DMS79 treated with DMSO at 0.1 percent for 48 hours (cell line): ENCODE measurements around the gene SLAMF9.

Source experiments
- DNase-seq: peaks from one replicate; lab custom pipeline; 2025; lab: John Stamatoyannopoulos, UW

Gene SLAMF9

DNA sequence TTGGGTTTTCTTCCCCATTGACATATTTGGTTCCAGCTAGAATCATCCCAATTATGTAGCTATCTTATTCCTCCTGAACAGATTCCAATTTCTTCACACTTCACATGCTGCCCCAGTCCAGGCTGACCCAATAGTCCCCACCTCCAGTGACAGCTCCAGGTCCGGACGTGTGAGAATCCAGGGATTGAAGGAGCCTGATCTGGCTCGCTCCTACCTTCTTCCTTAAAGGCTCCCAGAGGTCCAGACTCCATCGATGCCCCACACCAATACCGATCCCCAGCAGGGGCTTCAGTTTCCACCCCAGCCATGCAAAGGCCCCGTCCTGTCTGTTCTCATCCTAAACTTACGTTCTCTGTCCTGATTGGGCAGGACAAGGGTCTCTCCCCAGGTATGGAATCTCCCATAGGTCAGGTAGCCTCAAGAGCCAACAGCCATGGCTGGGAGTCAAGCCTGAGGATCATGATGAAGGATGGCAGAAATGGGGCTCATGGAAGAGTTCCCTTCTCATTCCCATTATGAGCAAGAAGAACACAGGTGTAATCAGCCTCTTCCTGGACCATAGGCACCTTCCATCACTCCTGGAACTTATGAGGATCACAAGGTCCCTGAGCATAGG lies 20.4 kb upstream of the SLAMF9 start:
- no peak for DNase-seq

DNA sequence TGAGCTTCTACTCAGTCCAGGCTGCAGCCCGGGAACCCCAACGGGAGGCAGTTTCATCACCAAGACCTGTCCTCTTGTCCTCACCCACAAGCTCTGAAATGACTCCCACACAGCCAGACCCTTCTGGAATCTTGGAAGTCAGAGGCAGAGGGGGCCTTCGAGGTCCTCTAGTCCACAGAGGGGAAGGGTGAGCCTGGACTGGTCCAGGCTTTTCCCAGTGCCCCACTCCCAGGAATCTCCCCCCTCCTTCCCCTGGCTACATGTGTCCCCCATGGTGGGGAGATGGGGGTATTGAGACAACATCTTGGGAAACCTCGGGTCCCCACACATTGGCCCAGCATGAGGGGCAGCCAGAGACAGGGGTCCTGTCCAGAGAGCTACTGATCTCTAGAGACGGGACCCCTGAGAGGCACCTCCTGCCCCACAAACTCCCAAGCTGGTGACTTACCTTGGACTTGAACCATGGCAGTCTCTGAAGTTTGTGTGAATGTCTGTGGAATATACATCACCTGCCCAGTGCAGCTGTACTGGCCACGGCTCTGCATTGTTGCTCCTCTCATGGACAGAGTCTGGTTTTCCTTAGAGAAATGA lies 19.4 kb upstream of the SLAMF9 start:
- DNase-seq, result no peak

DNA sequence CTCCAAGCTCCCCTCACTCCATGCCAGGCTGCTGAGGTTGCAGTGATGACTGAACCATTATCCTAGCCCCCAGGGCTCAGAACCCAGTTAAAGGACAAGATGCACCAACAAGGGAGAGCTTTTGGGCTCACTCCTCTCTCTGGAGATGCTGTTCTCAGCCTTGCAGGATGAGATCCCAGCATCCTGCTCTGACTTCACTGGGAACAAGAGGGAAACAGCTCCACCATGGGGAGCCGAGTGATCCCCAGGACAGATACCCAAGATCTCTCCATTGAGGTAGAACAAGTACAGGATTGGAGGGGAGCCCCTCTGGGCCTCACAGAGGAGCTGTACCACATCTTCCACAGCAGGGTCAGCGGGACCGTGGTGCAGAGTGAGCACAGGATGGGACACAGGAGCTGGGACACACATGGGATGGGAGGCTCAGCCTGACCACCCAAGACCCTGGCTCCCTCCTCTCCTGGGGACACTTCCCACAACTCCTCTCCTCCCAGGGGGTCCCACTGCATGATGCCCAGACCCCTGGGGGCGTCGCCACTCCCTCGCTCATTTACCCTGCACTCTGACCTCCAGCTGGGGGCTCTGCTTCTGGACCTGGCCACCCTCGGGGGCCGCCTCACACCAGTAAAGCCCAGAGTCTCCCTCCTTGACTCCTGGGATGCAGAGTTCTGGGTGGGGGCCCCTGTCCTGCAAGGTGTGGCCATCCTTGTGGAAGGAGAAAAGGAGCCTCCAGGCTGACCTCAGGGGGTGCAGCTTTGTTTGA lies 18.6 kb upstream of the SLAMF9 start:
- no peak for DNase-seq

DNA sequence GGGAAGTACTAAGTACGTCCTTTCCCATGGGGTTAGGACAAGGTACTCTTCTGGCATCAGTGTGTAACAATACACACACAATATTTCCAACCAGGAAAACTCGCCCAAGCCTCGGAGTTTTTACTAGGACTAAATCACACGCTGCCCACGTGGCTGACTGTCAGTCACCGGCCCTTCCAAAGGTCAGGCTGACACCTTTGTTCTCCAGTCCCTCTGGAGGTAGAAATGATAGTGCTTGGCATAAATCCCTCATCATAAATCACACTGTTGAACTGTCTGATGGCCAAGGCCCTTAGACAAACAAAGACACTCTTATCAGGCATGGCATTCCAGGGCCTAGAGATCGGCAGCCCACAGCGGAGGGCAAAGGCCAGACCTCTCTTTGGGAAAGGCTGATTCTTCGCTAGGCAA lies 16.9 kb upstream of the SLAMF9 start:
- DNase-seq, result no peak

DNA sequence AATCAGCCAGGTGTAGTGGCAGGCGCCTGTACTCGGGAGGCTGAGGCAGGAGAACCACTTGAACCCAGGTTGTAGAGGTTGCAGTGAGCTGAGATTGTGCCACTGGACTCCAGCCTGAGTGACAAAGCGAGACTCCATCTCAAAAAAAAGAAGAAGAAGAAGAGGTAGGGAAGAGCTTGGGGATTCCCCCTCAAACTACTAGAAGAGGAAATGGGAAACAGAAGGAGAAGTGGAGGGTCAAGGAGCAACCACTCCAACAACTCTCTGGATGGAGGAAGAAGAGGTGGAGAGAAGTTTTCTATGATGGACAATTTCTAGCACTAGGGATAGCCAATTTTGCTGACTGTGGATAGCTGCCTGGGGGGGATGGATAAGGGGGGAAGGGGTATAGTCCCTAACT lies 14.9 kb upstream of the SLAMF9 start:
- no peak for DNase-seq

DNA sequence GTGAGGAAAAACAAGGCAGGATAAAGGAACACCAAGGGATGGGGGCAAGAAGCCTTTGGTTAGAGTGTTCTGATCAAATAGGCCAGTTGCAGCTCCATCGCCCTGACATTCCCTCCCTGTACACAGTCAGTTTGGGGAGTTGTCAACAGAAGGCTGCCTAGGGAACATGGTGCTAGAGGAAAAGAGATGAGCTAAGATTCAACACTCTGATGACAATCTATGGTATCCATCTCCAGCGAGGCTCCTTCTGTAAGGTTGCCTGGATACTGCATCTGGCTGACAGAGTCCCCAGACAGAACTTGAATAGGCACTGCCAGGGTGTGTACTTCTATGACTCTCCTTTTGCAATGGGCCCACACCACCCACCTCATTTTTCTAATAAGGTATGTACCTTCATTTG lies 11.2 kb upstream of the SLAMF9 start:
- DNase-seq, result peak; percentile 55

DNA sequence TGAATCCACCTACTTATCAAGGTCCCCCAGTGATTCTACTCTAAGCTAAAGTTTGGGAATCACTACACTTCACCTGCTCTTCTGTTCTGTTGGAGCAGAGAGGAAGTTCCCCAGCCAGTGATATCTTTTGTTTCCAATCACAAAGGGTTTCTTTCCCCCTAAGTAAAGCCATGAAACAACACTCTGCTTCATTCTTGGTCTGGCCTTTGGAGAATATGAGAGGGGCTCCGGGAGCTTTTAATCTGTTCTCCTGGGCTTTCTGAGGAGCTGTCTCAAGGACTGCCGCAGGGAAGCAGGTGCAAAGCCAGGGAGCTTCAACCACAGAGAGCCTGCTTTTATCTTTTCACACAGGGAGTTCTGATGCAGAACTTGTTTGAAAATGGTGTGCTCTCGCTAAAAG lies 10.1 kb upstream of the SLAMF9 start:
- peak; percentile 85 for DNase-seq

DNA sequence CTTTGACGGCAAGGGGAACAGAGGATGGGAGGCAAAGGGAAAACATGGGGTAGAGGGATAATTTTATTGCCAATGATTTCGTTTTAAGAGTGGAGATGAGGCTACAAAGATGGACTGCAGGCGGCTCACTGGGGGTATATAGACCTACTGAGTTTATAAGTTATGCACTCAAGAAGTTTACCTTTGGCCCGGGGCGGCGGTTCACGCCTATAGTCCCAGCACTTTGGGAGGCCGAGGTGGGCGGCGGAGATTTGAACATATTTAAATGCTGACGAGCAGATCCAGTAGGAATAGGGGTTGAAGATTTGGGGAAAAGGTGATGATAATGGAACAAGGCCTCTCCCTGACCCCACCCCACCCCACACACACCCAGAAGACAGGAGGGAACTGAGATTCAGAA lies 8.1 kb upstream of the SLAMF9 start:
- no peak for DNase-seq

DNA sequence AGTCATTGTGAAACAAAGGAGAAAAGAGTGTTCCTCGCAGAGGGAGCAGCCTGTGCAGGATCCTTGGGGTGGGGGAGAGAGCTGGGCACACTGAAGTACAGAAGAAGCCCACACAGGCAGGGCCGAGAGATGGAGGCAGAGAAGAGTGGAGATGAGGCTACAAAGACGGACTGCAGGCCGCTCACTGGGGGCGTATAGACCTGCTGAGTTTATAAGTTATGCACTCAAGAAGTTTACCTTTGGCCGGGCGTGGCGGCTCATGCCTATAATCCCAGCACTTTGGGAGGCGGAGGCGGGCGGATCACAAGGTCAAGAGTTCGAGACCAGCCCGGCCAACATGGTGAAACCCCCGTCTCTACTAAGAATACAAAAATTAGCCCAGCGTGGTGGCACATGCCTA lies 7.6 kb upstream of the SLAMF9 start:
- DNase-seq, result no peak

DNA sequence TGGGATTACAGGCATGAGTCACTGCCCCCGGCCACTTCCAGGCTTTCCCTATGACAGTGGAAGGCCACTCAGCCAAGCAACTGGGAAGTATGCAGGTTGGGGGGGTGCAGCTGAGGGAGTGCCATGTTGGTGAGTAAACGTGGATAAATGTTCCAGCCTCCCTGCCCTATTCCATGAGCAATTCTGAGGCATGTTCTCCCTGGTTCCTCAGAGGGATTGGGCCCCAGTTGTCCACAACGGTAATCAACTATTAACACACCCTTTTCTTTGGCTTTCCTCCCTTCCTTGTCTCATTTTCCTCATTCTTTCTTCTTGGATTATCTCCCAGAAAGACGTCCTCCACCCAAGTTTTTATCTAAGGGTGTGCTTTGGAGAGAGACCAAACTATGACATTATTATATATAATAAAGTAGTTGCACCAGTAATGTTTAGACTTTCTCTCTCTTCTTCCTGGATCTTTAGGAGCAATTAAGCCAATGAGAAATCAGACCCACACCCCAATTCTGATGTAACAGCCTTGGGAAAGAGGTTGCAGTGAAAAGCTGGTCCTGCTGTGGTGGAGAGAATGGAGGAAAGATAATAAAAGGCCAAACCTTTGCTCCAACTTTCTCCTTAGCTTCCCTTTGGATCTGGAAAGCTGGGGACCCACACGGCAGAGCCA lies 6.8 kb upstream of the SLAMF9 start:
- DNase-seq, result no peak

DNA sequence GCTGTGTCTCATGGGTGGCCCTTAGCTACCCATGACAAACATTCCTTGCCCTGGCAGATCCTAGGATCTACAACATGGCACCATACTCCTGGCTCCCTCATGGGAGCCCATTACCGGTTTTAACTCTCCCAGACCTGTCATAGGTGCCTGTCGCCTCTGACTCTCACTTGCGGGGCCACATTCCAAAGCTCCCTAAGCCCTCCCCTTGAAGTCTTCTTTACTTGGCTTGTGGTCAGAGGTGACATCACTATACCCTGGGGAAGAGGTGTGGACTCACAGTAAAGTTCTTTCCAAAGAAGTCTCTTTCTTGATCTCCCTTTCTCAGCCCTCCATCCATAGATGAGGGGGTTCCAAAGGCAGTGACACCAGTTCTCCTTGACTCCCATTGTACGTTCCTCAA lies 5.4 kb upstream of the SLAMF9 start:
- DNase-seq, result no peak

DNA sequence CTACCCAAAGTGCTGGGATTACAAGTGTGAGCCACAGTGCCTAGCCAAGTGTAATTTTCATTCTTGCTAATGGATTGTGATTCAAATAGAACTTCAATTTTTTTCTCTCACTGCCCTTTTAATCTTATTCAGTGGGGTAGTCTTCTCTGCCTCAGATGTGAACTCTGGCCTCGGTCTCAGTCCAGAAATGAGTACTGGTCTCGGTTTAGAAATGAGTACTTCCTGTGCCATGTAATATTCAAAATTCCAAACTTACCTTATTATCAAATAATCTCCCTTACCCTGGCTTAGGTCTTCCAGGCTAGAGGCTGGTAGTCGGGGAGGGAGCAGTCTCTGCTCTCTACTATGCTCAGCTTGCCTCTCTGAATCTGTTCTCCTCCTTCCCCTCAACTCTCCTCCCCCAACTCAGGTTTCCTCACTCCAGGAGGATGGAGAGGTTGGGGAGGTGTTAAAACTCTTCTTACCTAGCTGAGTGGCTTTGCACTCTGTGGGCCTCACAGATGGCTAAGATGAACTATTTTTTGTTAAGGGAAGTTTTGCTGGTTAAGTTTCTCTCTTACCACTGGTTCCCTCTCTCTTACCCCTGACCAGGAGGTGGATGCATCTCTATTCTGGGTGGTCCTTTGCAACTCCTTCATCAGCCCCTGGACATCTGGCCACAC lies 4.8 kb upstream of the SLAMF9 start:
- peak; percentile 21 for DNase-seq

DNA sequence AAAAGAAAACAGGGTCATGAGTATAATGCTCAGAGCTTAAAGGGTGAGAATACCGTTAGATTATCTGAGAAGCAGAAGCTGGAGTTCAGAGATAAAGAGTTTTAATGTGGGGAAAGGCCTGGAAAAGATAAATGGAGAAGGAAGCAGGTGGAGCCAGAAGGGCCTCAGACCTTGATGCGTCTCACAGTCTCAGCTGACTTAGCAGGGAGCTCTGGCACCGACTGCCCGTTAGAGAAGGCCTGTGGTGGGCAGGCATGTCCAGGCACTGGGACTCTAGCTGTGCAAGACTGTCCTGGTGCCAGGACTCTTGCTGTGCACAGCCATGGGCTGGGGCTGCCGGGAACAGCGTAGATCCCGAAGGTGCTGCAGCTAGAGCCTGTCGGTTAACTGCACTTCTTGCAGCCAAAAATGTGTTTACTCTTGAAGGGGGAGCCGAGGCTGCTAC lies 3.8 kb upstream of the SLAMF9 start:
- peak; percentile 92 for DNase-seq

DNA sequence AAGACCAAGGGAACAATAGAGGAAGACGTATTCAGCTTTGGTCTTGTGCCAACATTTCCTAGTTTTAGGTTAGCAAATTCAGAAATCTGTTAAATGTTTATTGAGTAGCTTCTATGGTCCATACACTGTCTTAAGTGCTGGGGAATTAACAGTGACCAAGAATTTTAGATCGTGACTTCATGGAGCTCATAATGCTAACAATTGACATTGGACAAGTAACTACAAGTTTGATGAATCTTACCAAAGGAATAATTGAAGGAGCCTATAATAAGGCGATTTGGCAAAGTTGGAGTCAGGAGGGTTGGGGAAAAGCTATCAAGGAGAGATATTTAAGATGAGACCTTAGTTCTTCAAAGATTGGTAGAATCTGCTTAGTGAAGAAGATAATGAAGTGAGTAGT lies 1.4 kb upstream of the SLAMF9 start:
- DNase-seq, result no peak

DNA sequence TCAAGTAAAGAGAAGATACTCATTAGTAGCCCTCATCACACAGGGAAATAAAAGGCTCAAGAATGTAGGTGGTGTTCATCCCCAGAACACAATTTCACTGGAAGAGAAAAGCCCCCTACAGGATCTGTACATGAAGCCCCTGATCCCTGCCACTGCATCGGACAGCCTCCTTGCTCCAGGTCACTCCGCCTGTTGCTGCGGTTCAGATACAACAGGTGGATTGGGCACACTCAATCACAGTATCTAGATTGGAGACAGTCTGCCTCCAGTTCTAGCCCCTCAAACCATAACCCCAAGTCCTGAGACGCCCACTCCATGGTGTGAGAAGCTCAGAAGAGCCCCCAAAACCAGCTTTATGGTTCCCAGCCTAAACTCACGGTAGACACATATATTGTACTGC lies 1.1 kb downstream of the SLAMF9 start:
- DNase-seq, result no peak

DNA sequence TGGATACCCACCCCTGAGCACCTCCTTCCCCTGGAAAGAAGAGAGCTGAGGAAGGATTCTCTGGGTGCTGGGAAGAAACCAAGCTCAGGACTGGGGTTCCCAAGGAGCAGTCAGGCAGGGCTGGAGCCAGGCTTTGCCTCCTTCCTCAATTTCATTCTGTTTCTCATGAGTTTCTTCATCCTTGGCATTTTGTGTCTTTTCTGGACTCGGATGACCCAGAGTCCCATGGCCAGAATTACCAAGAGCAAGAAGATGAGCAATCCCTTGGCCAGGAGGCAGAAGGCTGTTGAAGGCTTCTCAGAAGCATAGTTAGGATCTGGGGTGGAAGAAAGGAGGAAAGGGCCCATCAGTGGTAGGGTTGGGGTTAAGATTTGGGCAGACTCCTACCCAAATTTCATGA lies 2.5 kb downstream of the SLAMF9 start:
- no peak for DNase-seq

DNA sequence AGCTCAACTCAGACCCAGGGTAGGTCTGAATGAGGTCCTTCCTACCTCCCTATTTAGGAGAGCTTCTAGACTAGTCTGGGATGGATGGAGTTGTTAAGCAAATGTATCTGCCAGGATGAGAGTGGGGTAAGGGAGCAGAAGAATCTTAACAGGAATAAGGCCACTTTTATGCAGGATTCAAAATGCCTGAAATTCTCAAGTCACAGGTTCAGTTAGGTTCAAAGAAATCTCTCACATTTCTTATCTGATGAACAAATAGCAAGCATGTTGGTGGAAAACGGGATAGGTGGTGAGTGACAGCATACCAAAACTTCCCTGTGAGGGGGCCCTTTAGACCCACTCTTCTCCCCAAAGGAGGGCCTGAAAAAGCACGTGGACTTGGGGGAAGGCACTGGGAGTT lies 3.0 kb downstream of the SLAMF9 start:
- DNase-seq, result no peak

DNA sequence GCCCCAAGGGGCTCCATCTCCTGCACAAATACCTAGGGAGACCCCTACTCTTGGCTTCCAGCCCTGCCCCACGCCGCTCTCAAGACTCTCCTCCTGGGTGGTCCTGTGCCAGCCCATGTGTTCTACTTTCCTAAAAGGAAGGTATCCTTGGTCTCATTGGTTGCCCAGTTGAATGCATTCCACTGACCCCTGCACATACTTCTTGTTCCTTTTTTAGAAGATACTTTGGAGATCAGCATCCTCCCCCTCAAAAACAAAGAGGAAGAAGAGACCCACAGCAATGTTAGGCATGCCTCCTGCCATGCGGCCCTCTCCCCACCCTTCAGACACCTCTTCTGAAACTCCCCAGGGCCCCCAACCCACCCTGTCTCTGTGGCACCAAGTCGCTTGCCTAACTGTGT lies 4.1 kb downstream of the SLAMF9 start:
- no peak for DNase-seq

DNA sequence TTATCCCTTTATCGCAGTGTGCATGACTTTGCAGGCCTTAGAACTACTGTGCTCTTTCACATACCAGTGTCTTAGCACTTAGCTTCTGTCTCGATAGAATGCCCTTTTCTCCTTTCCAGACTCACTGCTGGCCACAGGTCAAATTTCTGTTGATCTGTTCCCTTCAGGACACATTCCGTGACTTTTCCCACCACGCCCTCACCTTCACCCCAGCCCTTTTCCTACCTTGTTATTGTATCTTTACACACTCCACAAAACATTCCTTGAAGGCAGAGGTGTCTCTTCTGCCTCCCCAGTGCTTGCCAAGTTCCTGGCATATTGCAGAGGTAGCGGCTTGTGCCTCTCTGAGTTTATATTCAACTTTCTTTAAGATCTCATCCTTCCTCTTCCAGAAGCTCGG lies 4.9 kb downstream of the SLAMF9 start:
- no peak for DNase-seq

DNA sequence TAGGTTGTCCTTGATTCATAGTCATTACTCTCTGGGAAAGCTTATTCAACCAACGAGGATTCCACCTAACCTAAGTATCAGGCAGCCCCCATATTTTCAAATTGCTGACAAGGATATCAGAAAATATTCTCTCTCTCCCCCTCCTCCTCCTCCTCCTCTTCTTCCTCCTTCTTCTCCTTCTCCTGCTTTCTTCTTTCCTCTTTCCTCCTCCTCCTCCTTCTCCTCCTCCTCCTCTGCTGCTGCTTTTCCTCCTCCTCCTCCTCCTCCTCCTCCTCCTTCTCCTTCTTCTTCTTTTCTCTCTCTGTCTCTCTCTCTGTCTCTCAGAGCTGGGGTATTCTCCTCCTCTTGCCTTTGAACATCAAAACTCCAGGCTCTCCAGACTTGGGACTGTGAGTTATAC lies 6.1 kb downstream of the SLAMF9 start:
- DNase-seq, result no peak

DNA sequence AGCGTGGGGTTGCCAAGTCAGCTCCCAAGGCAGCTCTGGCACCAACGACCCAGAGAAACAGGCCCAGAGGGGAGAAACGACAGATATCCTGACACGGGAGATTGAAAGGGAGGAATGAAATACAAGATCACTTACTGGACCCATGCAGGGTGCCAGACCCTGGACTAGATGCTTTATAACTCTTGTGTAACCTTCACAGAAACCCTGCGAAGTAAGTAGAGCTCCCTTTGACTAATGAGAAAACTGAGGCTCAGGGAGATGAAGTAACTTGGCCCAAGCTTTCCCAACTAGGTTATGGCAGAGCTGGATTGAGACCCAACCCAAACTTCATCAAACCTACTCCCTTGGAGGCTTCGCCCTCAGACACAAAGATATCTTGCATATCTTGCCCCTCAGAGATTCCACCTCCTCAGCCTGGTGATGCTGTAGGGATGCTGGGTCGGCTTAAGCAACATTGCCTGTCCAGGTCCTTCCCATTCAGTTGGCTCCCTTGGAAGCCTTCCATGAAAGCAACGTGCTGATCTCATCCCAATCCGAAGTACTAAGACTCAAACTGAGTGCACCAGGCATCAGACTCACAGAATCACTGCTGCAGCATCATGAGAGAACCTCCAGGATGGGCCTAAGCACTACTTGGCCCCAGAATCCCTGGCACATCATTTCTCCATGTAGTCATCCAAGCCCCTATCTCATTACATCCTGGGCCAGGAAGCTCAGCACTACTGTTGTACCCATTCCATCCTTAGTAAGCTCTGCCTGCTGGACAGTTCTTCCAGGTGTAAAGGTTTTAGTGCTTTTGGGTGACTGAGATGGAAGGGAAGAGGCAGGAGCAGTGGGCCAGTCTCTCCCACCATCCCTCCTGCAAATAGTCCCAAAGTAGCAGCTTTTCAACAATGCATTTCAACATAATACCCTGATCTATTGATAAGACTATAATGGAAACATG lies 7.5 kb downstream of the SLAMF9 start:
- DNase-seq, result peak; percentile 55
